ENCODE results near the gene HS6ST3.

The HS6ST3 gene

GRCh38 chr13:96159725-96160124 is 69.8 kb downstream of the HS6ST3 start:
- no peak for TF ChIP-seq CTCF (IDR thresholded peaks at IDR 0.05; ENCODE audit: low read depth, low read length)
- no peak for DNase-seq
- Histone ChIP-seq H3K4me3 (ENCODE audit: low read depth, low read length) (no peak overlapping the region), H3K9me3 (ENCODE audit: severe bottlenecking) (no peaks in the 10 kb centered on the region), H3K27ac (no peak overlapping the region), H3K36me3 (no peaks in the 10 kb centered on the region), H3K27me3 (ENCODE audit: insufficient read depth, low read depth, severe bottlenecking) (peaks cover 46% of the 10 kb centered on the region)

- Histone ChIP-seq H3K36me3 (no peaks in the 10 kb centered on the region), H3K27ac (no peak overlapping the region), H3K9me3 (ENCODE audit: severe bottlenecking) (no peaks in the 10 kb centered on the region), H3K27me3 (ENCODE audit: insufficient read depth, low read depth, severe bottlenecking) (peaks cover 45% of the 10 kb centered on the region), H3K4me3 (ENCODE audit: low read depth, low read length) (no peak overlapping the region)
- DNase-seq: no peak
- TF ChIP-seq CTCF (IDR thresholded peaks at IDR 0.05; ENCODE audit: low read depth, low read length): no peak
Measured at GRCh38 chr13:96161141-96161540, 71.2 kb downstream of the HS6ST3 start.

GRCh38 chr13:96165840-96166239 is 75.9 kb downstream of the HS6ST3 start:
- peaks cover 49% of the 10 kb centered on the region for H3K27me3 ChIP-seq (ENCODE audit: insufficient read depth, low read depth, severe bottlenecking)
- H3K27ac ChIP-seq: no peak overlapping the region
- H3K4me3 ChIP-seq (ENCODE audit: low read depth, low read length): no peak overlapping the region
- no peaks in the 10 kb centered on the region for H3K9me3 ChIP-seq (ENCODE audit: severe bottlenecking)
- DNase-seq: no peak
- TF ChIP-seq CTCF (IDR thresholded peaks at IDR 0.05; ENCODE audit: low read depth, low read length): no peak
- H3K36me3 ChIP-seq: no peaks in the 10 kb centered on the region

GRCh38 chr13:96172066-96172465 is 82.2 kb downstream of the HS6ST3 start:
- Histone ChIP-seq H3K27me3 (ENCODE audit: insufficient read depth, low read depth, severe bottlenecking) (peaks cover 73% of the 10 kb centered on the region), H3K9me3 (ENCODE audit: severe bottlenecking) (no peaks in the 10 kb centered on the region), H3K27ac (no peak overlapping the region), H3K36me3 (no peaks in the 10 kb centered on the region), H3K4me3 (ENCODE audit: low read depth, low read length) (no peak overlapping the region)
- no peak for DNase-seq
- no peak for TF ChIP-seq CTCF (IDR thresholded peaks at IDR 0.05; ENCODE audit: low read depth, low read length)

GRCh38 chr13:96178759-96179158 is 88.9 kb downstream of the HS6ST3 start:
- DNase-seq: no peak
- TF ChIP-seq CTCF (IDR thresholded peaks at IDR 0.05; ENCODE audit: low read depth, low read length): no peak
- Histone ChIP-seq H3K27me3 (ENCODE audit: insufficient read depth, low read depth, severe bottlenecking) (peaks cover 87% of the 10 kb centered on the region), H3K36me3 (no peaks in the 10 kb centered on the region), H3K4me3 (ENCODE audit: low read depth, low read length) (no peak overlapping the region), H3K27ac (no peak overlapping the region), H3K9me3 (ENCODE audit: severe bottlenecking) (no peaks in the 10 kb centered on the region)

GRCh38 chr13:96179309-96179708 is 89.4 kb downstream of the HS6ST3 start:
- Histone ChIP-seq H3K4me3 (ENCODE audit: low read depth, low read length) (no peak overlapping the region), H3K27ac (no peak overlapping the region), H3K27me3 (ENCODE audit: insufficient read depth, low read depth, severe bottlenecking) (peaks cover 84% of the 10 kb centered on the region), H3K36me3 (no peaks in the 10 kb centered on the region), H3K9me3 (ENCODE audit: severe bottlenecking) (no peaks in the 10 kb centered on the region)
- TF ChIP-seq CTCF (IDR thresholded peaks at IDR 0.05; ENCODE audit: low read depth, low read length): no peak
- DNase-seq: no peak

Data from WERI-Rb-1 (cell line).